Fibroblast of lung (primary cell): ENCODE results near the gene ITPK1. TPM values are rescaled to one million over a fixed set of nuclear protein-coding genes. Genes with fewer than 3 reads are reported as not detected.

Experiments used
- DNase-seq, 2 donors: peaks; one replicate each; pipeline versions ENCODE4 v3.0.0 to v3.0.0-alpha.2; 2010; ENCODE audit warnings: low read depth in 2 of 2
- H2AFZ ChIP-seq: 2 replicates; pipeline ENCODE4 v1.5.1; 2012; ENCODE audit warnings: low read length, control low read depth, inconsistent platforms
- H3K27ac ChIP-seq: 2 replicates; pipeline ENCODE4 v1.5.1; 2011; ENCODE audit warnings: low read length, control low read depth; ENCODE audit not compliant: insufficient read depth
- H3K27me3 ChIP-seq: 2 replicates; pipeline ENCODE4 v1.5.1; 2011; ENCODE audit warnings: mild to moderate bottlenecking, low read length; ENCODE audit not compliant: control insufficient read depth, insufficient read depth
- H3K36me3 ChIP-seq: 2 replicates; pipeline ENCODE4 v1.5.1; 2011; ENCODE audit warnings: low read length; ENCODE audit not compliant: control insufficient read depth, insufficient read depth
- H3K4me1 ChIP-seq: 2 replicates; pipeline ENCODE4 v1.5.1; 2011; ENCODE audit warnings: low read length; ENCODE audit not compliant: control insufficient read depth, insufficient read depth; ENCODE audit errors: extremely low read depth
- H3K4me2 ChIP-seq: 2 replicates; pipeline ENCODE4 v1.5.1; 2011; ENCODE audit warnings: low read length, control low read depth; ENCODE audit not compliant: insufficient read depth; ENCODE audit errors: extremely low read depth
- H3K4me3 ChIP-seq, 4 experiments: fragments of 200-600 bp in 1 of 4; sonication (generic) in 1 of 4; replicated peaks in 1 of 4; 2 replicates each; pipeline ENCODE4 v1.5.1; 2011 to 2016; ENCODE audit warnings: low read length in 4 of 4, low read depth in 3 of 4, mild to moderate bottlenecking in 3 of 4, control low read depth in 2 of 4, inconsistent platforms in 1 of 4, mixed read lengths in 1 of 4; ENCODE audit not compliant: insufficient read depth in 1 of 4; ENCODE audit errors: control extremely low read depth in 1 of 4
- H3K79me2 ChIP-seq: 2 replicates; pipeline ENCODE4 v1.5.1; 2012; ENCODE audit warnings: mild to moderate bottlenecking, low read length, inconsistent platforms; ENCODE audit not compliant: control insufficient read depth, insufficient read depth
- H3K9ac ChIP-seq: 2 replicates; pipeline ENCODE4 v1.5.1; 2011; ENCODE audit warnings: mild to moderate bottlenecking, low read length, control low read depth; ENCODE audit not compliant: insufficient read depth
- H3K9me3 ChIP-seq: 2 replicates; pipeline ENCODE4 v1.5.1; 2012; ENCODE audit warnings: low read depth, low read length; ENCODE audit not compliant: control insufficient read depth, insufficient read depth
- H4K20me1 ChIP-seq: 2 replicates; pipeline ENCODE4 v1.5.1; 2011; ENCODE audit warnings: low read length; ENCODE audit not compliant: control insufficient read depth, insufficient read depth; ENCODE audit errors: extremely low read depth
- CTCF ChIP-seq, 2 donors: IDR thresholded peaks in 1 of 2; conservative IDR thresholded peaks in 1 of 2; 1 replicate in 1 of 2; 2 replicates in 1 of 2; pipeline ENCODE4 v1.5.1; 2011 to 2012; ENCODE audit warnings: low read length in 2 of 2, control low read depth in 1 of 2, inconsistent platforms in 1 of 2, low read depth in 1 of 2, mild to moderate bottlenecking in 1 of 2
- EZH2 ChIP-seq: IDR thresholded peaks from 2 replicates; pipeline ENCODE4 v1.5.1; 2012; ENCODE audit warnings: low read length, control low read depth, mild to moderate bottlenecking; ENCODE audit errors: missing control alignments
- polyA plus RNA-seq, 2 donors: library from polyadenylated mRNA; depleted of rRNA in 1 of 2; stranded (reverse) in 1 of 2; unstranded in 1 of 2; fragments of >200 nt; gene quantifications; 2 replicates each; pipeline ENCODE4 v1.2.1, GENCODE V29; 2011 to 2012; ENCODE audit warnings: missing spikeins in 1 of 2
- total RNA-seq: library from RNA; depleted of rRNA; stranded (reverse); fragments of >200 nt; gene quantifications from 2 replicates; pipeline ENCODE4 v1.2.1, GENCODE V29; 2014

ITPK1 gene
- total and polyA plus RNA-seq, 2 donors (not counting 1 experiment from before 2014, with no cell fraction given) = 9.2 to 23.1 TPM

- H3K4me1 ChIP-seq = no peaks in the 10 kb centered on the region
- H3K36me3 ChIP-seq = no peaks in the 10 kb centered on the region
- no peak overlapping the region for H3K4me2 ChIP-seq
- H3K4me3 ChIP-seq = no peak overlapping the region
- H3K79me2 ChIP-seq = no peaks in the 10 kb centered on the region
- no peak for DNase-seq
- no peaks in the 10 kb centered on the region for H3K27me3 ChIP-seq
- no peak overlapping the region for H3K27ac ChIP-seq
- TF ChIP-seq EZH2 = no peak
- TF ChIP-seq CTCF (conservative IDR thresholded peaks at IDR 0.05 in 1 of 2, IDR thresholded peaks at IDR 0.05 in 1 of 2; ENCODE audit: low read depth in 1 of 2, low read length in 2 of 2) = no peak
- H3K9ac ChIP-seq = no peak overlapping the region
- H4K20me1 ChIP-seq = no peaks in the 10 kb centered on the region
- no peak overlapping the region for H2AFZ ChIP-seq
- no peaks in the 10 kb centered on the region for H3K9me3 ChIP-seq
Measured at GRCh38 chr14:93084866-93085857, 30.6 kb downstream of the ITPK1 start.

GRCh38 chr14:93084402-93084801 is 31.3 kb downstream of the ITPK1 start:
- no peak overlapping the region for H3K4me2 ChIP-seq
- no peaks in the 10 kb centered on the region for H3K9me3 ChIP-seq
- H4K20me1 ChIP-seq = no peaks in the 10 kb centered on the region
- no peak for DNase-seq
- H3K36me3 ChIP-seq = no peaks in the 10 kb centered on the region
- TF ChIP-seq CTCF (conservative IDR thresholded peaks at IDR 0.05 in 1 of 2, IDR thresholded peaks at IDR 0.05 in 1 of 2; ENCODE audit: low read depth in 1 of 2, low read length in 2 of 2) (no peak), EZH2 (no peak)
- H3K27ac ChIP-seq = no peak overlapping the region
- no peaks in the 10 kb centered on the region for H3K4me1 ChIP-seq
- H3K9ac ChIP-seq = no peak overlapping the region
- H3K79me2 ChIP-seq = no peaks in the 10 kb centered on the region
- no peaks in the 10 kb centered on the region for H3K27me3 ChIP-seq
- no peak overlapping the region for H3K4me3 ChIP-seq
- no peak overlapping the region for H2AFZ ChIP-seq

GRCh38 chr14:93083917-93084316 is 31.8 kb downstream of the ITPK1 start:
- Histone ChIP-seq H3K9me3 (no peaks in the 10 kb centered on the region), H3K4me1 (no peaks in the 10 kb centered on the region), H3K36me3 (no peaks in the 10 kb centered on the region), H3K4me3 (no peak overlapping the region), H2AFZ (no peak overlapping the region), H3K4me2 (no peak overlapping the region), H3K27ac (no peak overlapping the region), H3K9ac (no peak overlapping the region), H3K27me3 (no peaks in the 10 kb centered on the region), H3K79me2 (no peaks in the 10 kb centered on the region), H4K20me1 (no peaks in the 10 kb centered on the region)
- DNase-seq = no peak
- no peak for TF ChIP-seq EZH2
- no peak for TF ChIP-seq CTCF (conservative IDR thresholded peaks at IDR 0.05 in 1 of 2, IDR thresholded peaks at IDR 0.05 in 1 of 2; ENCODE audit: low read depth in 1 of 2, low read length in 2 of 2)
